Activated CD8-positive, alpha-beta memory T cell treated with anti-CD3 and anti-CD28 coated beads, Interleukin-2, amount 50 U/mL, for 24 hours (primary cell): ENCODE results near the gene SNN.

Experiments
- DNase-seq: peaks from one replicate; pipeline ENCODE4 v3.0.0-alpha.2; 2020; ENCODE audit errors: extremely low read depth

Gene SNN

GRCh38 chr16:11667221-11667823, 933 bp upstream of the SNN start:
- DNase-seq: no peak

DNA sequence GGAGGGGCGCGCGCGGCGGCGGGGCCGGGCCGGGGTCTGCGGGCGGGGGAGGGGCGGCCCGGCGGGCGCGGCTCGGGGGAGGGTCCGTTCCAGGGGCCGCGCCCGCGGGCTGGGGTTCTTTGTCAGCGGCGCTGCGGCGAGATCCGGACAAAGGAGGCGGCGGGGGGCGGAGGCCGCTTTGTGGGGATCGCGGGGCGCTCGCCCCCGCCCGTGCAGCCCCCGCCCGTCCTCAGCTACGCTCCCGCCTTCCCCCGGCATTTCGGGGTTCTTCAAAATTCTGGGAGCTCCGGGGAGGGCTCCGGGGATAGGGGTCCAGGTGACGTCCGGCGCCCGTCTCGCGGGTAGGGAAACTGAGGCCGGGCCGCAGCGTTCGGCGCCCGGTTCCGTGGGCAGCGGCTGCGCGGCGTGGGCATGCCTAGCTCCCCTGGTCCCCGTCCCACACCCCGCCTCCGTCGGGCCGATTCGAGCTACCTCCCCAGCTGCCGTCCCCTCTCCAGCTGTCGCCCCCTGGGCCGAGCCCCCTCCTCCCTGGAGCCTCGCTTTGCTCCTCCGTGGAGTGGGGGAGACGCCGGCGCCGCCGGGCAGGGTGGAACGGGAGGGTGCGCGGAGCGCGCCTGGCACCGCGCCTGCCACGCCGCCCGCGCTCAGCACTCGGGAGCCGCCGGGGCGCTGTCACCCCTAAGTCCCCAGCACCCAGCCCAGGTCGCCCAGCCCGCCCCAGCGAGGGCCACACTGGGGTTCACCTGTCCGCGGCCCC, 546 bp downstream of the SNN start:
- DNase-seq: no peak

GRCh38 chr16:11669380-11670146, 1.3 kb downstream of the SNN start:
- no peak for DNase-seq

DNA sequence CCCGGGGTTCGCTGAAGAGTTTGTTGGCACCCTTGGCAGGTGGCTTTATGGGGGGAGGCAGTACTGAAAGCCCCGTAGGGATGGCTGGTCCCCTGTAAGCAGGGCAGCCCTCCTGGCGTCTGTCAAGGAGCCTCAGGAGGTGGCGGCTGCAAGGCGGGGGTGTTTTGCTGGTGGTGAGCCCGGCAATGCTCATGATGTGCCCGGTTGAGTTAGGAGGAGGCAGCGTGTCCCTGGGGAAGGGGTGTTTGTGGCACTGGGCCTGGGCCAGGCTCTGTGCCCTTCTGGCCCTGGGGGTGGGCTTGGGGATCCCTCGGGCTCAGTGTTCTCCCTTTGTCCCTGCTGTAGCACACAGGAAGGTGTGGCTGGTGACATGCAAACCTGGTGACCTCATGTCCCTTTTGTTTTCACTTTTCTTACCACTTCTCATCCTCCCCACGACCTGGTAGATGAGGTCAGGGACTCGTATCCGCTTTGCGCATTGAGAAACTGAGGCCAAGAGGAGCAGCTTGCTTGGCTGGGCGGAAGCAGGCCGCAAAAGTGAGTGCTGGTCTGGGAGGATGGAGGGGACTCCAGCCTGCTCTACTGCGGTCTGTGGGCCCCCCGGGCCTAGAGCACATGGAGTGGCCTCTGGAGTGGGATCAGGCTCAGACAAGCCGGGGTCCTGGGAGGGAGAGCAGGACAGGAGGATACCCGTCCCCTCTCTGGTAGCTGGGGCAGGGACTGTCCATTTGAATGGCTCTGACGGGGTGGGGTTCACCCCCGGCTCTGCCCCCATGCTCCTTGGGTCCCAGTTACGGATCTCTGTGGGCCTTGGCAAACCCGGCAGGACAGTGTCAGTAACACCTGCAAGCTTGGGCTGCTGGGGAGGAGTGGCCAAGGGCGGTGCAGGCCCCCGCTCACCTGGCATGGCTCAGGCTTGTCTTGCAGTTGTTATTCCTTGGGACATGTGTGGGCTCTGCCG, 2.2 kb downstream of the SNN start:
- no peak for DNase-seq

- DNase-seq: no peak
Measured at GRCh38 chr16:11671271-11671670, 3.0 kb downstream of the SNN start.

- no peak for DNase-seq
Measured at GRCh38 chr16:11671676-11672075, 3.4 kb downstream of the SNN start.

GRCh38 chr16:11672206-11673090, 4.2 kb downstream of the SNN start:
- no peak for DNase-seq

DNA sequence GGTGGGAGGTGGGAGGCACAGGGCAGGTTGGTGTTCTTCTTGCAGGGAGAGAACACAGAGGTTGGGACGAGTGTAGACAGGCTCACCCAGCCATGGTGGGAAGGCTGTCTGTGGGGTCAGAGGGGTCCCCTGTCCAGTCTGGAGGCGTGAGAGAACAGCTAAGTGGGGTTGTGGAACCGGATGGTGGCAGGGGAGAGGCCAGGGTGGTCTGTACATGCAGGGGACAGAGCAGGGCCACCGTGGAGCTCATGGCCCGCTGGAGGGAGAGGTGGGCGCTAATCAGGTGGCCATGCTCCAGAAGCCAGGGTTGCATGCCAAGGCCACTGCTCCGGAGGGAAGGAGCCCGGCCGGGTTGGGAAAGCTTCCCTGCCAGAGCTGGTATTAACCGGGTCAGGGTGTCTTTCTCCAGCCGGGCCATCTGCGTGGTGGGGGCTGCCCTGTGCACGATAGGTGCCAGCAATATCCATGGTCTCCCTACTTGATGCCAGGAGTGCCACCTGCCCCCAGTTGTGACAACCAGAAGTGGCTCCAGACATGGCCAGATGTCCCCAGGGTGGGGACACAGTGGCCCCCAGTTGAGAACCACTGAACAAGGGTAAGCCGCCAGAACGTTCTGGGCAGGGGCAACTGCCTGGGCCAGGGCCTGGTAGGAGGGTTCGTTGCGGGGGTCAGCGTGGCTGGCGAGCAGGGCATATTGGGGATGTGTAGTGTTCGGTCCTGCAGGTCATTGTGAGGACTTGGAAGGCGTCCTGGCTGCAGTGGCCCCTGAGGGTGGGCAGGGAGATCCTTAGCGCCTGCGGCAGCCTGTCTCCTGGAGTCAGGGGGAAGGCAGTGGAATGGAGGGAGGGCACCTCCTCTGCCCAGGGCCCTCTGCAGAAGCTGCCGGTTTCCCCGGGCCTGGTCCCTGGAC, 5.1 kb downstream of the SNN start:
- DNase-seq: no peak

DNA sequence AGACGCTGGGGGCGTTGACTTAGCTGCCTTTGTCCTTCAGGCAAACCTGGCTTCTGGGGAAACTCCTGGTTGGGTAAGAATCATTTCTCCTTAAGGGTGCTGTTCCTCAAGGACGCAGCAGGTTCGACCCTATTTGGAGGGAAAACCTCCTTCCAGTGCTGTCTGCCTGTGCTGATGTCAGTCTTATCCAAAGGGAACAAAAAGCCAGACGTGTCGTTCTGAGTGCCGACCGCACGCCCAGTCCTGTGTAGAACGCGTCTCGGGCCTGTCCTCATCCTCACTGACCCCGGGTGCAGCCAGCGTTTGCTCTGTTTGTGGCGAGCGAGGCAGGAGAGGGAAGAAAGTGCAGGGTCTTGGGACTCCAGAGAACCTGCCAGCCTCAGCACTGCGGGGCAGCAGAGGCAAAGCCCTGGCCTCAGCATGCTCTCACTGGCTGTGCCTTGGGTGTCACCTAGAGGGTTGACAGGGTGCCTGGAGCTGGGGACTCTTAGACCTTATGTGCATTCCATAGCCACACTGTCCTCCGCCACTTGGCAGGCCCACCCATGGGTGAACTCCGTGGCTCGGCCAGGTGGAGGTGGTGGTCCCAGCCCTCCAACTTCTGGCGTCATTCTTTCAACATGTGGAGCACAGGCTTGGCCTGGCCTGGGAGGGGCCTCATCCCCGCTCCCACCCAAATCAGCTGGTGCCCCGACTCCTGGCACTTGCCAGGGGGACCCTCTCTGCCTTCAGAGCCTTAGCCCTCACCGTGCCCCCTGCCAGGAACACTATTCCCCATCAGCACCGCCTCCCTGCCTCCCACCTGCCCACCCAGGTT, 6.0 kb downstream of the SNN start:
- DNase-seq: no peak

DNA sequence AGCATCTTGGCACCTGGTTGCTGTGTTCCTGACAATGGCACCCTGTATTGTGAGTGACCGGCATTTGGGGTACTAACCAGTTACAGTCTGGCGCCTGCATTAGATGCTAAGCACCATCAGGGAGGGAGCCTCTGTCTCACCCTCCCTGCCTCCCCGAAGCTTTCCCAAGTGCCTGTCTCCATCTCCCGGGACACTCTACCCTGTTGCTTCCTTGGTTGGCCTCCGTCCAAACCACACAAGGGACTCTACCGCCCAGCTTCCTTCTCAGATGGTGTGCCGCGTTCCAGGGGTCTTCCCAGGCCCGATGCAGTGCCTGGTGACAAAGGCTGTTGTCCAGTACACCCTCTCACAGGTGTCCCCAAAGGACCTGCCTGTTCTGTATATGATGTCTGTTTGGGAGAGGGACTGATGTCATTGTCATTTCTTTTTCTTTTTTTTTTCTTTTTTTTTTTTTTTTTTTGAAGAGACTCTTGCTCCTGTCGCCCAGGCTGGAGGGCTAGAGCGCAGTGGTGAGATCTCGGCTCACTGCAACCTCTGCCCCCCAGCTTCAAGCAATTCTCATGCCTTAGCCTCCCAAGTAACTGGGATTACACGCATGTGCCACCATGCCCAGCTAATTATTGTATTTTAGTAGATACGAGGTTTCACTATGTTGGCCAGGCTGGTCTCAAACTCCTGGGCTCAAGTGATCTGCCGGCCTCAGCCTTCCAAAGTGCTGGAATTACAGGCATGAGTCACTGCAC, 6.7 kb downstream of the SNN start:
- DNase-seq: no peak

GRCh38 chr16:11675561-11676511, 7.6 kb downstream of the SNN start:
- no peak for DNase-seq

GRCh38 chr16:11676799-11677198, 8.5 kb downstream of the SNN start:
- no peak for DNase-seq

GRCh38 chr16:11677451-11677951, 9.2 kb downstream of the SNN start:
- no peak for DNase-seq

- no peak for DNase-seq
Measured at GRCh38 chr16:11677959-11678881, 10.0 kb downstream of the SNN start.

GRCh38 chr16:11679250-11679649, 11.0 kb downstream of the SNN start:
- DNase-seq: no peak
